NCI-H526 treated with DMSO at 0.1 percent for 48 hours (cell line): ENCODE results near the gene APP.
"Not testable (repeated sequence)": the region's sequence is repeated elsewhere in the genome, so short reads cannot be mapped to it uniquely, and the experiment has no call there.

Experiments used
- DNase-seq: peaks from one replicate; lab custom pipeline; 2025; lab: John Stamatoyannopoulos, UW

APP gene

GRCh38 chr21:26020510-26020909, 150.1 kb downstream of the APP start:
- no peak for DNase-seq

- DNase-seq: no peak
Measured at GRCh38 chr21:26020081-26020480, 150.5 kb downstream of the APP start.

GRCh38 chr21:26019236-26019635, 151.3 kb downstream of the APP start:
- no peak for DNase-seq

GRCh38 chr21:26013970-26014369, 156.6 kb downstream of the APP start:
- DNase-seq: no peak

- DNase-seq: not testable (repeated sequence)
Measured at GRCh38 chr21:26012482-26012881, 158.1 kb downstream of the APP start.

- DNase-seq: no peak
Measured at GRCh38 chr21:26011292-26011940, 159.2 kb downstream of the APP start.

- peak; percentile 19 for DNase-seq
Measured at GRCh38 chr21:26007951-26008498, 162.5 kb downstream of the APP start.

- no peak for DNase-seq
Measured at GRCh38 chr21:26005464-26005863, 165.1 kb downstream of the APP start.

- peak; percentile 52 for DNase-seq
Measured at GRCh38 chr21:26003404-26003803, 167.2 kb downstream of the APP start.

DNA sequence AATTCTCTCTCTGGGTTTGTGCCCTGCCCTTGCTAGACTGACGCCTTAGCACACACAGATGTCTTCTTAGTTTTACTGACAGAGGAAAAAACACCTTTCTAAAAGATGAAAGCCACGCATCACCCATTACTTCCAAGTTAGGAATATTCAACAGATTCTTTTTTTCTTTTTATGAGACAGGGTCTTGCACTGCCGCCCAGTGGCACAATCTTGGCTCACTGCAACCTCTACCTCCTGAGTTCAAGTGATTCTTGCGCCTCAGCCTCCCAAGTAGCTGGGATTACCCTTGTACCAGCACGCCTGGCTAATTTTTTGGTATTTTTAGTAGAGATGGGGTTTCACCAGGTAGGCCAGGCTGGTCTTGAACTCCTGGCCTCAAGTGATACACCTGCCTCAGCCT, 169.2 kb downstream of the APP start:
- DNase-seq: no peak

- DNase-seq: no peak
Measured at GRCh38 chr21:25999921-26000582, 170.5 kb downstream of the APP start.

- DNase-seq: peak; percentile 96
Measured at GRCh38 chr21:25997788-25998611, 172.6 kb downstream of the APP start.

DNA sequence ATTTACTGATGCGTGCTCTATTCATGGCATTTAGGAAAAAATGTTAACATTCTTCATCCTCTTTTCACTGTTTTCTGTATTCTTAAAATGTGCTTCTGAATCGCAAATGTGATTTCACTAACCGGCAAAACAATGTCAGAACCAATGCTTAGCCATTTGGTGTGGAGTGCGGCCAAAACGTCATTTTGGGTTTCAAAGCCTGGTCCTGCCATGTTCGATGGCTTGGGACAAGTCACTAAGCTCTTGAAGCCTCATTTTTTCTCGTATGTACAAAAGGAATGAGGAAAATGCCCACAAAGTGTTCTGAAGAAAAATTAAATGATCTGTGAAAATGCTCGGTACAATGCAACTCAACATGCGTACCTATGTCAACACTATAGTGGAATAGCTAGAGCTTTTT, 175.3 kb downstream of the APP start:
- DNase-seq: no peak

DNA sequence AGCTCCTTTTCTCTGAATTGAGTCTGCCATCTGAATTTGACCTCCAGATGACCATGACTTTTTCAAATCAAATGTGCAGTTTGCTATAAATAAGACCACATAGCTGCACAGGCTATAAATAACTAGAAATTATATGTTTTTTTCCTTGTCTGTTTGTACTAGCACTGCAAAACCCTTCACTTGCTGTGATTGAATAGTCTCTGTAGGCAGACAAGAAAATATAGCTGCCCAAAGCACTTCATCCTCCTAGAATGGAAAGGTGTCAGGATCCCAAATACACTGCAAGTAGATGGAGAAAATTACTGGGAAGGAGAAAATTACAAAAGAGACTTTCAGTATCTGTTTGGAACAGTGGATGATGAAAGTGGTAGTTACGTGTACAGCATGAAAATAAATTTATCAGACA, 175.8 kb downstream of the APP start:
- DNase-seq: no peak

DNA sequence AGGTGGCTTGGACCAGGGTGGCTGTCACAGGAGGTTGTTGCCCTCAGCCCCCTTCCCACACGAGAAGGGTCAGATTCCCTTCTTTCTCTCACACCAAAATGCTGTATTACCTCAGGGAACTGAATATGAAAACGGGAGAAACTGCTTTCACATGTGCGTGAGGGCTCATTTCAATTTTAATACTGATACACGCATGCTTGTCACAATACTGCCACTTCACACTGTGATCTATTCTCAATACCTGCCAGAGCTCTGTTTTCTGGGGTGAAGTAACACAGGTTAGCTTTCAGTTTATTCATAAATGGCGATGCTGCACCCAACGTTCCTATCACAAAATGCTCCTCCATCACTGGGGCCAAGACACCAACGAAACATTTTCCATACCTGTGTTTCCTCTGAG, 181.8 kb downstream of the APP start:
- no peak for DNase-seq

- no peak for DNase-seq
Measured at GRCh38 chr21:25987531-25987930, 183.0 kb downstream of the APP start.

- DNase-seq: no peak
Measured at GRCh38 chr21:25986928-25987327, 183.6 kb downstream of the APP start.

DNA sequence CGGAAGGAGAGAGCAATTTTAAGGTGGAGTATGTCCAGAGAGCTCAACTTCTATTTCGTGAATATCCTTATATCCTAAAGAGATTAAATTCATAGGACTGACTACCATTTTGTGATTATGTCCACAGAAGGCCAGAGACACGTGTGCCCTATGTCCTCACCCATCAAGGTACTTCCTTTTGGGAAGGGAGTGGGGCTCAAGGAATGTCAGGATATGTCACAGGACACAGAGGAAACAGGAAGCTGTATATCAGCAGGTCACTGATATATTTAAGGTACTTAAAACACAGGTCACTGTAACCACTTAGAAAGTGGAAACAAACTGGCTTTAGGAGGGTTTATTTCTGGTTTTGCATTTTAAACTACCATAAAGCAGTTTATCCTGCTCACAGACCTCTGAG, 184.6 kb downstream of the APP start:
- no peak for DNase-seq

- DNase-seq: no peak
Measured at GRCh38 chr21:25984538-25984937, 186.0 kb downstream of the APP start.

DNA sequence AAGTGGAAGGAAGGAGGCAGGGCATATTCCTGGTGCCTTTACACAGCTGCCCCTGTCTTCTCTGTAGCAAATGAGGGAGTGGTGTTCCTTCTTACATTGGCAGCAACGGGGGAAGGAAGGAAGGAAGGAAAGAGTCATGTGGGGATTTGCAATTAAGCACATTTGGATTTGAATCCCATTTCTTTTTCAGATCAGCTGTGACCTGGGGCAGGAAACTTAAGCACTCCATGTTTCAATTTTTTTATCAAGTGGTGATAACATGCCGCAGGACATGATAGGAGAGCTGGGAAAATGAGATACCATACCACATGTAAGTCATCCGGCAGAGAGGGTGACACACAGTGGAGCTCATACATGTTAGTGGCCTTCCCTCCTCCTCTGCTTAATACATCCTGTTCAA, 186.8 kb downstream of the APP start:
- no peak for DNase-seq

GRCh38 chr21:25980710-25981109, 189.9 kb downstream of the APP start:
- DNase-seq: no peak

GRCh38 chr21:25979845-25980616, 190.5 kb downstream of the APP start:
- no peak for DNase-seq
